ENCODE measurements around the gene METTL1.
"Not testable (repeated sequence)": the region's sequence is repeated elsewhere in the genome, so short reads cannot be mapped to it uniquely, and the experiment has no call there.

The METTL1 gene

GRCh38 chr12:57721846-57722608, 49.9 kb downstream of the METTL1 start:
- DNase-seq: not testable (repeated sequence)

GRCh38 chr12:57720606-57721595, 51.0 kb downstream of the METTL1 start:
- no peak for DNase-seq

GRCh38 chr12:57719777-57720605, 51.9 kb downstream of the METTL1 start:
- no peak for DNase-seq

GRCh38 chr12:57718641-57719528, 53.0 kb downstream of the METTL1 start:
- no peak for DNase-seq
